PC-3 (cell line): Measurements from ENCODE around the gene SYT1. TPM values are rescaled to one million over a fixed set of nuclear protein-coding genes. Genes with fewer than 3 reads are reported as not detected.

ENCODE experiments used
- ATAC-seq: fragments of 200-7000 bp; cut with Tn5 transposase; 2 replicates; pipeline ENCODE4 v1.9.1; 2020; ENCODE audit warnings: mild to moderate bottlenecking, moderate library complexity
- BruUV-seq: library from RNA; stranded (reverse); fragments of 400-500 nt; replicated peaks from 2 replicates; lab custom pipeline; 2021; lab: Mats Ljungman, UMichigan
- CTCF ChIA-PET: fragments of 300-600 bp; sonication (Branson Sonifier 250); formaldehyde crosslinking; loops from one replicate; lab custom pipeline; 2022; ENCODE audit warnings: antibody characterized with exemption; lab: Charles Lee
- POLR2A ChIA-PET: fragments of 300-600 bp; sonication (Branson Sonifier 250); formaldehyde crosslinking; loops from one replicate; lab custom pipeline; 2022; ENCODE audit warnings: antibody characterized with exemption; ENCODE audit not compliant: unreplicated experiment; lab: Charles Lee
- DNase-seq: peaks from one replicate; pipeline ENCODE4 v3.0.0-alpha.2; 2015
- H2AFZ ChIP-seq: fragments of 300-600 bp; sonication (generic); 2 replicates; pipeline ENCODE4 v1.6.0; 2016; ENCODE audit warnings: antibody characterized with exemption, low read length
- H3F3A ChIP-seq: fragments of 300-600 bp; sonication (generic); one replicate; pipeline ENCODE4 v1.6.0; 2017; ENCODE audit warnings: antibody characterized with exemption, low read length, control low read depth, mild to moderate bottlenecking; ENCODE audit not compliant: unreplicated experiment
- H3K27ac ChIP-seq: fragments of 300-600 bp; sonication (generic); 2 replicates; pipeline ENCODE4 v1.5.1; 2016; ENCODE audit warnings: mild to moderate bottlenecking, low read length
- H3K27me3 ChIP-seq: fragments of 300-600 bp; sonication (generic); 2 replicates; pipeline ENCODE4 v1.6.1; 2016; ENCODE audit warnings: low read length, mixed read lengths
- H3K36me3 ChIP-seq: fragments of 300-600 bp; sonication (generic); 2 replicates; pipeline ENCODE4 v1.6.1; 2016; ENCODE audit warnings: low read depth, mixed run types, low read length, mixed read lengths
- H3K4me1 ChIP-seq: fragments of 300-600 bp; sonication (generic); 2 replicates; pipeline ENCODE4 v1.5.1; 2016; ENCODE audit warnings: low read length; ENCODE audit not compliant: insufficient read depth
- H3K4me2 ChIP-seq: fragments of 300-600 bp; sonication (generic); 2 replicates; pipeline ENCODE4 v1.6.0; 2016; ENCODE audit warnings: low read length
- H3K4me3 ChIP-seq: fragments of 300-600 bp; sonication (generic); 2 replicates; pipeline ENCODE4 v1.5.1; 2016; ENCODE audit warnings: mild to moderate bottlenecking, low read length, mixed read lengths
- H3K79me2 ChIP-seq: fragments of 300-600 bp; sonication (generic); 2 replicates; pipeline ENCODE4 v1.6.1; 2017; ENCODE audit warnings: low read length, mixed read lengths
- H3K9ac ChIP-seq: fragments of 300-600 bp; sonication (generic); 2 replicates; pipeline ENCODE4 v1.6.0; 2016; ENCODE audit warnings: mild to moderate bottlenecking, low read length
- H3K9me2 ChIP-seq: fragments of 300-600 bp; sonication (generic); replicated peaks from 2 replicates; pipeline ENCODE4 v1.6.1; 2016; ENCODE audit warnings: mixed run types, low read length, mixed read lengths
- H3K9me3 ChIP-seq: fragments of 300-600 bp; sonication (generic); 2 replicates; pipeline ENCODE4 v1.6.1; 2016; ENCODE audit warnings: low read length, mixed read lengths
- H4K20me1 ChIP-seq: fragments of 300-600 bp; sonication (generic); 2 replicates; pipeline ENCODE4 v1.6.1; 2016; ENCODE audit warnings: low read length, mixed read lengths
- EZH2 ChIP-seq: fragments of 300-600 bp; sonication (generic); IDR thresholded peaks from one replicate; pipeline ENCODE4 v1.6.1; 2017; ENCODE audit warnings: antibody characterized with exemption, mild to moderate bottlenecking, low read length; ENCODE audit not compliant: unreplicated experiment
- EZH2phosphoT487 ChIP-seq: fragments of 300-600 bp; sonication (generic); IDR thresholded peaks from 2 replicates; pipeline ENCODE4 v1.6.1; 2018; ENCODE audit warnings: mild to moderate bottlenecking, antibody characterized with exemption, low read length, borderline replicate concordance
- intact Hi-C: fragments of 100-400 bp; cut with micrococcal nuclease; formaldehyde crosslinking; loops from 2 replicates; pipeline ENCODE4 v1.9.0; 2023
- total RNA-seq: library from RNA; depleted of rRNA; stranded (reverse); fragments of >200 nt; gene quantifications from 2 replicates; pipeline ENCODE4 v1.2.3, GENCODE V29; 2014
- TF ChIP-seq, protein P1 (sequence below): fragments of 300-600 bp; sonication (generic); conservative IDR thresholded peaks from 2 replicates; pipeline ENCODE4 v1.5.1; 2017; ENCODE audit warnings: antibody characterized with exemption, low read depth, mild to moderate bottlenecking, low read length

Gene SYT1
- total RNA-seq, 1 experiment from 2014 or later: 0.51 TPM

DNA sequence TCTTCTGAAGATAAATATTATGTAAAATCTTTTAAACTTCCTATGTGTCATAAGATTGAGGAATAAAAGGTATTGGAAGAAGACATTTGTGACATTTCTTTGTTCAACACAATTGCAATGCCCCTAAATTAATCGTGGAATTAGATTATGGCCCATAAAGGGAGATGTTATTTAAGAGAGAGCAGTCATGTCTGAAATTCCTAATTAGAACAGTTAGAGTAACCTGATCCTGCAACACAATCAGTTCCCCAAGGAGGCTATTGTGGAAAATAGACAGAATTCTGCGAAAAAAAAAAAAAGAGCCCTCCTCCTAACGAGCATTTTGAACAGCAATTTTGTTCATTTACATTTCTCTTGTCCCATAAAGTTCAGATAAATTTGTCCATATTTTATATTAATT lies 486.7 kb downstream of the SYT1 start:
- ATAC-seq: no peak
- H3K9ac ChIP-seq: no peak overlapping the region
- H3K36me3 ChIP-seq: no peaks in the 10 kb centered on the region
- H3K4me3 ChIP-seq: no peak overlapping the region
- no peaks in the 10 kb centered on the region for H3K79me2 ChIP-seq
- H3K9me2 ChIP-seq: no peaks in the 10 kb centered on the region
- H4K20me1 ChIP-seq: no peaks in the 10 kb centered on the region
- CTCF ChIA-PET: no interaction called here
- H2AFZ ChIP-seq: no peak overlapping the region
- no peak for DNase-seq
- H3K27me3 ChIP-seq: peaks cover 4% of the 10 kb centered on the region; the same call in 1 of the 2 replicates
- no peak overlapping the region for H3K27ac ChIP-seq
- no peak overlapping the region for H3K4me2 ChIP-seq
- POLR2A ChIA-PET: no interaction called here
- intact Hi-C loops: no loop called here
- no peaks in the 10 kb centered on the region for H3K9me3 ChIP-seq
- no TSS peak for BruUV-seq
- H3K4me1 ChIP-seq: no peaks in the 10 kb centered on the region
- H3F3A ChIP-seq: no peaks in the 10 kb centered on the region
- TF ChIP-seq EZH2phosphoT487 (no peak), EZH2 (no peak)
- TF ChIP-seq, protein P1, sequence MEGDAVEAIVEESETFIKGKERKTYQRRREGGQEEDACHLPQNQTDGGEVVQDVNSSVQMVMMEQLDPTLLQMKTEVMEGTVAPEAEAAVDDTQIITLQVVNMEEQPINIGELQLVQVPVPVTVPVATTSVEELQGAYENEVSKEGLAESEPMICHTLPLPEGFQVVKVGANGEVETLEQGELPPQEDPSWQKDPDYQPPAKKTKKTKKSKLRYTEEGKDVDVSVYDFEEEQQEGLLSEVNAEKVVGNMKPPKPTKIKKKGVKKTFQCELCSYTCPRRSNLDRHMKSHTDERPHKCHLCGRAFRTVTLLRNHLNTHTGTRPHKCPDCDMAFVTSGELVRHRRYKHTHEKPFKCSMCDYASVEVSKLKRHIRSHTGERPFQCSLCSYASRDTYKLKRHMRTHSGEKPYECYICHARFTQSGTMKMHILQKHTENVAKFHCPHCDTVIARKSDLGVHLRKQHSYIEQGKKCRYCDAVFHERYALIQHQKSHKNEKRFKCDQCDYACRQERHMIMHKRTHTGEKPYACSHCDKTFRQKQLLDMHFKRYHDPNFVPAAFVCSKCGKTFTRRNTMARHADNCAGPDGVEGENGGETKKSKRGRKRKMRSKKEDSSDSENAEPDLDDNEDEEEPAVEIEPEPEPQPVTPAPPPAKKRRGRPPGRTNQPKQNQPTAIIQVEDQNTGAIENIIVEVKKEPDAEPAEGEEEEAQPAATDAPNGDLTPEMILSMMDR: no peak

DNA sequence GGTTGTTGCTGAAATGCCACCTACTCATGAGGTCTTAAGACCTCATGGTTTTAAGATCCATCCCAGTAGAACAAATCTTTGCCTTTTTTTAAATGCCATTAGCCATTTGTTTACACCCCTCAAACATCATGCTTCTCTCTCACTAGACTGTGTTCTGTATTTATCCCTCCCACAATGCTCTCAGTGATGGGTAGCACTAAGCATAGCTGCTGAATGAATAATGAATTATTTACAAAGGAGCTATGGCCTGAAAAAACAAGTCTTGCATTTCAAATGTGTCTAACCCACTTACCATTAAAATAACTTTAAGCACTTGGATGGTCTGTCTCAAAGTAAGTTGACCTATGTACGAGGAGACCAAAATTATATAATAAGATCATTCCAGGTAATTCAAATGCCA lies 491.6 kb downstream of the SYT1 start:
- Histone ChIP-seq H3K27me3 (no peaks in the 10 kb centered on the region), H3F3A (no peaks in the 10 kb centered on the region), H3K4me2 (no peak overlapping the region), H3K4me3 (no peak overlapping the region), H3K9ac (no peak overlapping the region), H3K9me2 (no peaks in the 10 kb centered on the region), H3K36me3 (no peaks in the 10 kb centered on the region), H3K4me1 (no peaks in the 10 kb centered on the region), H2AFZ (no peak overlapping the region), H3K9me3 (no peaks in the 10 kb centered on the region), H3K27ac (no peak overlapping the region), H3K79me2 (no peaks in the 10 kb centered on the region), H4K20me1 (no peaks in the 10 kb centered on the region)
- intact Hi-C loops: no loop called here
- POLR2A ChIA-PET: no interaction called here
- TF ChIP-seq, protein P1: no peak
- no peak for TF ChIP-seq EZH2phosphoT487
- no peak for TF ChIP-seq EZH2
- no peak for DNase-seq
- CTCF ChIA-PET: no interaction called here
- ATAC-seq: no peak
- no TSS peak for BruUV-seq

DNA sequence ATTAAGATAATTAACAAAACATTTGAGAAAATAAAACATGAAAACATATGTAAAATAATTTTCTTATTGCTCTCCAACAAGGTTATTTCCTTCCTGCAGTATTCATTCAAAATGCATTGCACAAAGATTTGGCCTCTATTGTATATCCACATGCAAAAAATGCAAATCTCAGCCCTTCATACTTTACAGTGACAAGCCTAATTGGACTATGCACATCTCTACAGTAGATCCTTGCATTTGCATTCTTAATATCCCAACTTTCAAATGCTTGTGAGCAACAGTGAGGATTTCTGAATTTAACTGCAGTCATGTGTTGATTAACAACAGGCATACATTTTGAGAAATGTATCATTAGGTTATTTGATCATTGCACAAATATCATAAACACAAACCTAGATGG lies 492.5 kb downstream of the SYT1 start:
- ChIA-PET POLR2A (no interaction called here), CTCF (no interaction called here)
- DNase-seq: no peak
- BruUV-seq: no TSS peak
- no peak for ATAC-seq
- Histone ChIP-seq H3K4me2 (no peak overlapping the region), H2AFZ (no peak overlapping the region), H3K27ac (no peak overlapping the region), H3F3A (no peaks in the 10 kb centered on the region), H3K9me3 (no peaks in the 10 kb centered on the region), H3K4me3 (no peak overlapping the region), H3K9ac (no peak overlapping the region), H3K4me1 (no peaks in the 10 kb centered on the region), H3K79me2 (no peaks in the 10 kb centered on the region), H3K27me3 (no peaks in the 10 kb centered on the region), H3K9me2 (no peaks in the 10 kb centered on the region), H3K36me3 (no peaks in the 10 kb centered on the region), H4K20me1 (no peaks in the 10 kb centered on the region)
- TF ChIP-seq, protein P1: no peak
- TF ChIP-seq EZH2 (no peak), EZH2phosphoT487 (no peak)
- intact Hi-C loops: no loop called here
